MCF 10A (cell line): ENCODE results near the gene VASH1. TPM values are rescaled to one million over a fixed set of nuclear protein-coding genes. Genes with fewer than 3 reads are reported as not detected.

Experiments
- BruUV-seq: library from RNA; stranded (reverse); fragments of 400-500 nt; replicated peaks from 2 replicates; lab custom pipeline; 2021; lab: Mats Ljungman, UMichigan
- CTCF ChIA-PET: fragments of 300-600 bp; sonication (Branson Sonifier 250); formaldehyde crosslinking; extraction: SDS; loops from one replicate; lab custom pipeline; 2021; ENCODE audit warnings: antibody characterized with exemption, inconsistent platforms; lab: Yijun Ruan, JAX
- POLR2A ChIA-PET: fragments of 300-600, 350-650 bp; sonication (Branson Sonifier 250); formaldehyde crosslinking; extraction: SDS; loops from one replicate; lab custom pipeline; 2020; ENCODE audit warnings: antibody characterized with exemption, inconsistent platforms; lab: Yijun Ruan, JAX
- DNase-seq: peaks from one replicate; pipeline ENCODE4 v3.0.0-alpha.2; 2018; ENCODE audit not compliant: unreplicated experiment
- H3K27ac Mint-ChIP-seq: one replicate; pipeline ENCODE4 v1.8.0; 2022; ENCODE audit warnings: mild to moderate bottlenecking, low read depth, mixed read lengths; ENCODE audit not compliant: unreplicated experiment
- H3K27me3 Mint-ChIP-seq: one replicate; pipeline ENCODE4 v1.8.0; 2022; ENCODE audit warnings: mixed read lengths; ENCODE audit not compliant: insufficient read depth, unreplicated experiment
- H3K36me3 Mint-ChIP-seq: one replicate; pipeline ENCODE4 v1.8.0; 2022; ENCODE audit warnings: mild to moderate bottlenecking, moderate library complexity, mixed read lengths; ENCODE audit not compliant: insufficient read depth, unreplicated experiment
- H3K4me1 Mint-ChIP-seq: one replicate; pipeline ENCODE4 v1.8.0; 2022; ENCODE audit warnings: mixed read lengths; ENCODE audit not compliant: insufficient read depth, unreplicated experiment
- H3K4me3 Mint-ChIP-seq: one replicate; pipeline ENCODE4 v1.8.0; 2022; ENCODE audit warnings: mild to moderate bottlenecking, moderate library complexity, mixed read lengths; ENCODE audit not compliant: unreplicated experiment
- H3K9me3 Mint-ChIP-seq: one replicate; pipeline ENCODE4 v1.8.0; 2022; ENCODE audit warnings: mixed read lengths; ENCODE audit not compliant: unreplicated experiment
- intact Hi-C: fragments of 100-400 bp; cut with micrococcal nuclease; formaldehyde crosslinking; loops from 2 replicates; pipeline ENCODE4 v1.14.1; 2022
- total RNA-seq: library from RNA; stranded (reverse); gene quantifications from 2 replicates; pipeline ENCODE4 v1.2.3, GENCODE V29; 2022
- TF ChIP-seq, protein P1 (sequence below): fragments of 200-600 bp; IDR thresholded peaks from one replicate; pipeline ENCODE4 v1.8.0; 2022; ENCODE audit warnings: antibody characterized with exemption, mild to moderate bottlenecking; ENCODE audit not compliant: unreplicated experiment

Gene VASH1
- total RNA-seq, 1 experiment from 2014 or later: 0.35 TPM

DNA sequence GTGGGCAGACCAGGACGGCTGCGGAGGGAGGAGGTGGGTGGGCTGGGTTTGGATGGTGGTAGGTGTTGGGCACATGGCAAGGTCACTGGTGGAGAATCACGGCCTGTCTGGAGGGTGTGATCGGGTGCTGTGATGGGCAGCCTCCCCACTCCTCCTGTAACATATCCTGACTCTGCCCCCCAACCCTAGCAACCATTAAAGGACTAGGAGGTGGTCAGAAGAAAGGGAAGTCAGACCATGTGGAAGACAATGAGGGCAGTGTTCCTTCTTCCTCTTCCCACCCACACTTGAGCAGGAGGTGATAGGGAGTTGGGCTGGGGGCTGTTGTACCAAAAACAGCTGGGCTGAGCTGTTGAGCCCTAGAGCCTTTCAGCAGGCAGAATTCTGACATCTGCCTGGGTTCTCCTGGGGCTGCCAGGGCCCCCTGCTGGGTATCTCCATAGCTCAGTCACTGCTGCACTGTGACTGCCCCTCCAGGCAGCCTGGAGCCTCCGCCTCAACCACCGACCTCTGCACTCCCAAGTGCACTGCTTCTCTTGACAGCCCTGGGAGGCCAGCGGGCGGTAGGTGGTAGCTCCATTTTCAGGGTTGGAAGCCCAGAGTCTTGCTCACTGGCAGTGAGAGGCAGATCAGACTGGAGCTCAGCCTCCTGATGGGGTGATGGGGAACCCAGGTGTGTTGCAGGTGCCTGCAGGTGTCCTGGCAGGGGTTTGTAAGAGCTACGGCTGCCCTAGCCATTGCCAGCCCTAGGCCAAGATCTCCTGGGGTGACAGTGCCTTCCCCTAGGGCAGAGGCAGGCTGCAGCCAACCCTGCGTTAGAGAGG, 15.4 kb downstream of the VASH1 start:
- Mint-ChIP-seq H3K4me3 (no peak overlapping the region), H3K27me3 (no peaks in the 10 kb centered on the region), H3K4me1 (no peaks in the 10 kb centered on the region), H3K36me3 (peaks cover 10% of the 10 kb centered on the region), H3K27ac (no peak overlapping the region), H3K9me3 (no peaks in the 10 kb centered on the region)
- intact Hi-C loops: no loop called here
- TF ChIP-seq, protein P1, sequence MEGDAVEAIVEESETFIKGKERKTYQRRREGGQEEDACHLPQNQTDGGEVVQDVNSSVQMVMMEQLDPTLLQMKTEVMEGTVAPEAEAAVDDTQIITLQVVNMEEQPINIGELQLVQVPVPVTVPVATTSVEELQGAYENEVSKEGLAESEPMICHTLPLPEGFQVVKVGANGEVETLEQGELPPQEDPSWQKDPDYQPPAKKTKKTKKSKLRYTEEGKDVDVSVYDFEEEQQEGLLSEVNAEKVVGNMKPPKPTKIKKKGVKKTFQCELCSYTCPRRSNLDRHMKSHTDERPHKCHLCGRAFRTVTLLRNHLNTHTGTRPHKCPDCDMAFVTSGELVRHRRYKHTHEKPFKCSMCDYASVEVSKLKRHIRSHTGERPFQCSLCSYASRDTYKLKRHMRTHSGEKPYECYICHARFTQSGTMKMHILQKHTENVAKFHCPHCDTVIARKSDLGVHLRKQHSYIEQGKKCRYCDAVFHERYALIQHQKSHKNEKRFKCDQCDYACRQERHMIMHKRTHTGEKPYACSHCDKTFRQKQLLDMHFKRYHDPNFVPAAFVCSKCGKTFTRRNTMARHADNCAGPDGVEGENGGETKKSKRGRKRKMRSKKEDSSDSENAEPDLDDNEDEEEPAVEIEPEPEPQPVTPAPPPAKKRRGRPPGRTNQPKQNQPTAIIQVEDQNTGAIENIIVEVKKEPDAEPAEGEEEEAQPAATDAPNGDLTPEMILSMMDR: no peak
- no TSS peak for BruUV-seq
- ChIA-PET POLR2A (interaction anchor here (0.9 to 1.6 kb wide), 2 partner anchors 8 to 19 kb away, joined by 3 to 4 read pairs; no protein-coding TSS in a partner anchor), CTCF (interaction anchor here (0.7 to 1.5 kb wide), 3 partner anchors 13 to 377 kb away, joined by 5 to 6 read pairs (median 5); no protein-coding TSS in a partner anchor)
- DNase-seq: no peak

DNA sequence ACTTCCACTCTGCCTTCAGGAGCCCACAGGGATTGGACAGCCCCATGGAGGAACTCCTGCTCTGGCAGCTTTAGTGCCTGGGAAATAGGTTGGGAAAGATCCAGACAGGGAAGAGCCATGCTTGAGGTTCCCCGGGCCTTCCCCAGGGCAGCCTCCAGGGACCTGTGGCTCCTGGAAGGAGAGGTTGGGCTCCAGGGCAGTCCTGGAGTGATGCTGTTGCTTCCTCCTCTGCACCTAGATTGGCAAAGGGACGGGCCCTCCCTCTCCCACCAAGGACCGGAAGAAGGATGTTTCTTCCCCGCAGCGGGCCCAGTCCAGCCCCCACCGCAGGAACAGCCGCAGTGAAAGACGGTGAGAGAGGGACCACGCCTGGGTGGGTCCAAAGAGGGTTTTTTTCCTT, 16.5 kb downstream of the VASH1 start:
- Mint-ChIP-seq H3K27me3 (no peaks in the 10 kb centered on the region), H3K4me3 (no peak overlapping the region), H3K4me1 (no peaks in the 10 kb centered on the region), H3K9me3 (no peaks in the 10 kb centered on the region), H3K27ac (no peak overlapping the region), H3K36me3 (peaks cover 18% of the 10 kb centered on the region)
- TF ChIP-seq, protein P1: no peak
- DNase-seq: no peak
- intact Hi-C loops: no loop called here
- POLR2A ChIA-PET: interaction anchor here (0.9 kb wide), 1 partner anchor 20 kb away, joined by 3 read pairs; no protein-coding TSS in a partner anchor
- BruUV-seq: no TSS peak
- CTCF ChIA-PET: no interaction called here

DNA sequence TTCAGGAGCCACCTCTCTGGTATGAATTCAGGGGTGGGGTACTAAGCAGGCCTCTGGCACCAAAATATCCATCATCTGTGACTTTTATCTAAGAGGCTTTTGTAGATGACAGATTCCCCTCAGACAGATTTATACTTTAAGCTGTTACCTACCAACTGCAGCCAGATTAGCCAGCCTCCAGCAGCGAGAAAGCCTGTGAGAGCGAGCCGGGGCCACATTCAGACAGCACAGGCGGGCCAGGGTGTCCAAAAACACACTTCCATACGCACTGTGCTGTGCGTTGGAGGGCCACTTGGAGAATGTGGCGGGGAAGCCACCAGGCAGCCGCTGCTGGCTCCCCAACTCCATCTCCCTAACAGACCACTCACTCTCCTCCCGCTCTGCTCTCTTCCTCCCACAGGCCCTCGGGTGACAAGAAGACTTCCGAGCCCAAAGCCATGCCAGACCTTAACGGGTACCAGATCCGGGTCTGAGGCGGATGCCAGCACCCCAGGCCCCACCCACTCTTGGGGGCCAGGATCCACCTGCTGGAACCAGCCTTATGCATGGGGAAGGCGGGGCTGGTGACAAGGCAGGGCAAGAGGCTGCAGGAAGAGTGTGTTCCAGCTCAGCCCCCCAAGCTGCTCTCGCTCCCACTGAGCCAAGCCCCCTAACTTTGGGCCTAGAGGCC, 17.4 kb downstream of the VASH1 start:
- no peaks in the 10 kb centered on the region for H3K9me3 Mint-ChIP-seq
- DNase-seq: no peak
- POLR2A ChIA-PET: no interaction called here
- TF ChIP-seq, protein P1: no peak
- no peak overlapping the region for H3K4me3 Mint-ChIP-seq
- no TSS peak for BruUV-seq
- no peaks in the 10 kb centered on the region for H3K4me1 Mint-ChIP-seq
- no peak overlapping the region for H3K27ac Mint-ChIP-seq
- H3K36me3 Mint-ChIP-seq: peaks cover 22% of the 10 kb centered on the region
- H3K27me3 Mint-ChIP-seq: no peaks in the 10 kb centered on the region
- CTCF ChIA-PET: interaction anchor here (0.5 kb wide), 1 partner anchor 420 kb away, joined by 4 read pairs; no protein-coding TSS in a partner anchor
- intact Hi-C loops: no loop called here
